Right lobe of liver (tissue), 4 donors: ENCODE data around the gene TRAPPC6A.

Experiments used
- POLR2A ChIP-seq: fragments of 450-650 bp; IDR thresholded peaks from one replicate; pipeline ENCODE4 v1.6.1; 2017; ENCODE audit warnings: antibody characterized with exemption, mild to moderate bottlenecking
- TF ChIP-seq, protein P1 (sequence below), 4 donors: fragments of 200-600 bp in 3 of 4; fragments of 450-650 bp in 1 of 4; IDR thresholded peaks; one replicate each; pipeline versions ENCODE4 v1.5.1 to v1.8.0; 2016 to 2022; ENCODE audit warnings: antibody characterized with exemption in 4 of 4, mild to moderate bottlenecking in 2 of 4
- donor health status: DM: no; HTN: no; CAD: no.
- donor health status: DM: no; HTN: no; CAD: no.
- donor health status: DM: no; HTN: yes; CAD: no.

DNA sequence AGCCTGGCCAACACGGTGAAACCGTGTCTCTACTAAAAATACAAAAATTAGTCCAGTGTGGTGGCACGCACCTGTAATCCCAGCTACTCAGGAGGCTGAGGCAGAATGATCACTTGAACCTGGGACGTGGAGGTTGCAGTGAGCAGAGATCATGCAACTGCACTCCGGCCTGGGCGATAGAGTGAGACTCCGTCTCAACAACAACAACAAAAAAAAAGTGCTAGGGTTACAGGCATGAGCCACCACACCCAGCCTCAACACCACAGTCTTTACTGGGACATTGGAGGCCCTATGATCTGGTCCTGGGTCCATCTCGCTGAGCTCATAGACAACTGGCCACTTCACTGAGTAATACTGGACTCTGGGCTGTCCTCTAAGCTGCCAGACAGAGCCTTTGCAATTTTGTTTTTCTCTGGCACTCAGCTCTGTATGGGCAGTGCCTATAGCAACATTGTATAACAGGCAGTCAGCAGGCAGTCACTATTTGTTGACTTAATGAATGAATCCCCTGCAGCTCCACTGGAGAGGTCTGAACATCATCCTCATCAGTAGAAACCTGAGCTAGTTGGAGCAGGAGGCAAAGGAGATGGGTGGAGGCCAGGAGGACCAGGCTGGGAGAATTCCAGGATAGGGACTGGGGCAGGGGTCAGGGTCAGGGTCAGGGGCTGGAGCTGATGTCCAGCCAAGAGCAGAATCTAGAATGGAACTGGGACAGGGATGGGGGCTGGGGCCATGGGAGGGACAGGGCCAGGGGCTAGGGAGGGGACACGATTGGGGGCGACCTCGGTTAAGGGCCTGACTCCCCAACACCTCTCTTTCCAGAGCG is 8.7 kb upstream of the TRAPPC6A start:
- TF ChIP-seq, protein P1, sequence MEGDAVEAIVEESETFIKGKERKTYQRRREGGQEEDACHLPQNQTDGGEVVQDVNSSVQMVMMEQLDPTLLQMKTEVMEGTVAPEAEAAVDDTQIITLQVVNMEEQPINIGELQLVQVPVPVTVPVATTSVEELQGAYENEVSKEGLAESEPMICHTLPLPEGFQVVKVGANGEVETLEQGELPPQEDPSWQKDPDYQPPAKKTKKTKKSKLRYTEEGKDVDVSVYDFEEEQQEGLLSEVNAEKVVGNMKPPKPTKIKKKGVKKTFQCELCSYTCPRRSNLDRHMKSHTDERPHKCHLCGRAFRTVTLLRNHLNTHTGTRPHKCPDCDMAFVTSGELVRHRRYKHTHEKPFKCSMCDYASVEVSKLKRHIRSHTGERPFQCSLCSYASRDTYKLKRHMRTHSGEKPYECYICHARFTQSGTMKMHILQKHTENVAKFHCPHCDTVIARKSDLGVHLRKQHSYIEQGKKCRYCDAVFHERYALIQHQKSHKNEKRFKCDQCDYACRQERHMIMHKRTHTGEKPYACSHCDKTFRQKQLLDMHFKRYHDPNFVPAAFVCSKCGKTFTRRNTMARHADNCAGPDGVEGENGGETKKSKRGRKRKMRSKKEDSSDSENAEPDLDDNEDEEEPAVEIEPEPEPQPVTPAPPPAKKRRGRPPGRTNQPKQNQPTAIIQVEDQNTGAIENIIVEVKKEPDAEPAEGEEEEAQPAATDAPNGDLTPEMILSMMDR (IDR thresholded peaks at IDR 0.05): no peak
- no peak for TF ChIP-seq POLR2A
